H1 (cell line): ENCODE data around the gene FBXO28. TPM values are rescaled to one million over a fixed set of nuclear protein-coding genes. Genes with fewer than 3 reads are reported as not detected.

Experiments used
- CTCF ChIA-PET: fragments of 300-600 bp; sonication (Branson Sonifier 250); formaldehyde crosslinking; loops from one replicate; lab custom pipeline; 2021; ENCODE audit not compliant: partially characterized antibody; lab: Charles Lee
- POLR2A ChIA-PET: fragments of 300-600 bp; sonication (Branson Sonifier 250); formaldehyde crosslinking; loops from one replicate; lab custom pipeline; 2021; ENCODE audit warnings: inconsistent platforms; ENCODE audit not compliant: partially characterized antibody; lab: Charles Lee
- DNase-seq, 2 experiments: peaks; one replicate each; pipeline versions ENCODE4 v3.0.0 to v3.0.0-alpha.2; 2010 to 2022; ENCODE audit warnings: low spot score in 2 of 2, low read depth in 1 of 2, mixed read lengths in 1 of 2
- FAIRE-seq: peaks from 2 replicates; lab custom pipeline; 2011; peaks lifted over from hg19 to GRCh38; lab: Jason Lieb, UNC
- H2AFZ ChIP-seq: 2 replicates; pipeline ENCODE4 v1.8.1; 2012; ENCODE audit warnings: low read length, inconsistent platforms
- H2AK5ac ChIP-seq: 2 replicates; pipeline ENCODE4 v1.6.1; 2013; ENCODE audit warnings: low read depth, low read length
- H2BK120ac ChIP-seq: replicated peaks from 2 replicates; pipeline ENCODE3; 2013; ENCODE audit warnings: low read depth, low read length, inconsistent platforms
- H2BK12ac ChIP-seq: 2 replicates; pipeline ENCODE4 v1.6.1; 2013; ENCODE audit warnings: low read depth, low read length
- H2BK15ac ChIP-seq: 2 replicates; pipeline ENCODE4 v1.6.1; 2013; ENCODE audit warnings: low read length
- H2BK20ac ChIP-seq: 2 replicates; pipeline ENCODE4 v1.6.1; 2013; ENCODE audit warnings: low read length
- H2BK5ac ChIP-seq: 2 replicates; pipeline ENCODE4 v1.6.1; 2013; ENCODE audit warnings: low read depth, low read length
- H3K14ac ChIP-seq: 2 replicates; pipeline ENCODE4 v1.6.1; 2013; ENCODE audit warnings: inconsistent platforms; ENCODE audit not compliant: insufficient read length
- H3K18ac ChIP-seq: 2 replicates; pipeline ENCODE4 v1.6.1; 2013; ENCODE audit warnings: low read length; ENCODE audit errors: extremely low read depth
- H3K23ac ChIP-seq: 2 replicates; pipeline ENCODE4 v1.6.1; 2013; ENCODE audit warnings: inconsistent platforms; ENCODE audit not compliant: insufficient read length
- H3K23me2 ChIP-seq: 2 replicates; pipeline ENCODE4 v1.6.1; 2013; ENCODE audit warnings: low read depth, low read length
- H3K27ac ChIP-seq: 2 replicates; pipeline ENCODE4 v1.6.1; 2011; ENCODE audit warnings: low read depth, low read length, inconsistent platforms
- H3K27me3 ChIP-seq, 4 experiments: replicated peaks in 1 of 4; 1 replicate in 1 of 4; 2 replicates in 3 of 4; pipeline versions ENCODE4 v1.6.1 to v1.8.1; 2011 to 2013; ENCODE audit warnings: low read length in 3 of 4, mild to moderate bottlenecking in 3 of 4, inconsistent platforms in 2 of 4, mixed read lengths in 2 of 4, moderate library complexity in 1 of 4; ENCODE audit not compliant: control insufficient read depth in 3 of 4, insufficient read depth in 3 of 4; ENCODE audit errors: extremely low read depth in 1 of 4
- H3K36me3 ChIP-seq, 4 experiments: 2 replicates each; pipeline versions ENCODE4 v1.6.1 to v1.8.1; 2011 to 2013; ENCODE audit warnings: mild to moderate bottlenecking in 4 of 4, low read length in 3 of 4, moderate library complexity in 2 of 4, control low read depth in 1 of 4, inconsistent platforms in 1 of 4; ENCODE audit not compliant: insufficient read depth in 4 of 4, control insufficient read depth in 2 of 4
- H3K4ac ChIP-seq: replicated peaks from 2 replicates; pipeline ENCODE3; 2013; ENCODE audit warnings: low read length, low read depth, mixed read lengths, inconsistent platforms; ENCODE audit not compliant: insufficient read length
- H3K4me1 ChIP-seq, 4 experiments: replicated peaks in 1 of 4; 1 replicate in 1 of 4; 2 replicates in 3 of 4; pipeline versions ENCODE4 v1.6.1 to v1.8.1; 2011 to 2013; ENCODE audit warnings: low read length in 3 of 4, inconsistent platforms in 2 of 4, mixed read lengths in 1 of 4; ENCODE audit not compliant: insufficient read depth in 4 of 4, control insufficient read depth in 3 of 4
- H3K4me2 ChIP-seq, 2 experiments: 2 replicates each; pipeline versions ENCODE4 v1.6.1 to v1.8.1; 2011 to 2013; ENCODE audit warnings: low read depth in 2 of 2, low read length in 2 of 2, control low read depth in 1 of 2, inconsistent platforms in 1 of 2, mild to moderate bottlenecking in 1 of 2; ENCODE audit not compliant: insufficient read depth in 1 of 2
- H3K4me3 ChIP-seq, 4 experiments: fragments of 200-600, 300-600 bp in 1 of 4; sonication (generic), shearing (Covaris generic), sonication (Bioruptor Twin) in 1 of 4; 2 replicates each; pipeline versions ENCODE4 v1.5.1 to v1.8.1; 2011 to 2016; ENCODE audit warnings: low read length in 4 of 4, low read depth in 3 of 4, control low read depth in 2 of 4, inconsistent platforms in 2 of 4, mild to moderate bottlenecking in 2 of 4, mixed read lengths in 1 of 4, moderate library complexity in 1 of 4; ENCODE audit not compliant: insufficient read depth in 2 of 4; ENCODE audit errors: extremely low read depth in 1 of 4
- H3K56ac ChIP-seq: replicated peaks from 2 replicates; pipeline ENCODE3; 2013; ENCODE audit warnings: low read depth, mild to moderate bottlenecking, mixed read lengths, low read length, inconsistent platforms; ENCODE audit not compliant: insufficient read length
- H3K79me1 ChIP-seq: 2 replicates; pipeline ENCODE4 v1.6.1; 2013; ENCODE audit warnings: low read depth, low read length, control low read depth
- H3K79me2 ChIP-seq, 2 experiments: 2 replicates each; pipeline versions ENCODE4 v1.6.1 to v1.8.1; 2012 to 2013; ENCODE audit warnings: low read length in 2 of 2, mild to moderate bottlenecking in 2 of 2, inconsistent platforms in 1 of 2; ENCODE audit not compliant: insufficient read depth in 2 of 2, control insufficient read depth in 1 of 2
- H3K9ac ChIP-seq, 4 experiments: replicated peaks in 1 of 4; 1 replicate in 1 of 4; 2 replicates in 3 of 4; pipeline versions ENCODE4 v1.6.1 to v1.8.1; 2011 to 2013; ENCODE audit warnings: low read depth in 3 of 4, low read length in 3 of 4, control low read depth in 2 of 4, mild to moderate bottlenecking in 2 of 4, moderate library complexity in 2 of 4, inconsistent platforms in 1 of 4; ENCODE audit errors: extremely low read depth in 1 of 4
- H3K9me3 ChIP-seq, 2 experiments: 2 replicates each; pipeline versions ENCODE4 v1.6.1 to v1.8.1; 2012 to 2013; ENCODE audit warnings: mild to moderate bottlenecking in 2 of 2, moderate library complexity in 2 of 2, control low read depth in 1 of 2, inconsistent platforms in 1 of 2, low read depth in 1 of 2, low read length in 1 of 2, mixed read lengths in 1 of 2; ENCODE audit not compliant: insufficient read depth in 2 of 2
- H4K20me1 ChIP-seq, 2 experiments: replicated peaks in 1 of 2; 2 replicates each; pipeline versions ENCODE3 to v1.8.1; 2011 to 2013; ENCODE audit warnings: inconsistent platforms in 2 of 2, low read length in 2 of 2, mild to moderate bottlenecking in 1 of 2; ENCODE audit not compliant: insufficient read depth in 2 of 2, control insufficient read depth in 1 of 2
- H4K5ac ChIP-seq: 2 replicates; pipeline ENCODE4 v1.6.1; 2013; ENCODE audit warnings: low read length, low read depth, mixed read lengths, inconsistent platforms; ENCODE audit not compliant: insufficient read length
- H4K8ac ChIP-seq: 2 replicates; pipeline ENCODE4 v1.8.0; 2013; ENCODE audit warnings: mild to moderate bottlenecking, moderate library complexity, low read length, inconsistent platforms; ENCODE audit not compliant: insufficient read depth; ENCODE audit errors: extremely low read depth
- H4K91ac ChIP-seq: replicated peaks from 2 replicates; pipeline ENCODE3; 2013; ENCODE audit warnings: low read length, mixed read lengths, inconsistent platforms; ENCODE audit not compliant: insufficient read length
- ATF2 ChIP-seq: IDR thresholded peaks from 2 replicates; pipeline ENCODE4 v1.6.1; 2012; ENCODE audit warnings: low read length, inconsistent platforms
- BACH1 ChIP-seq: IDR thresholded peaks from 2 replicates; pipeline ENCODE4 v1.6.1; 2012; ENCODE audit warnings: low read length, improper control_type of control experiment
- CTCF ChIP-seq, 3 experiments: IDR thresholded peaks; 1 replicate in 2 of 3; 2 replicates in 1 of 3; pipeline versions ENCODE4 v1.5.1 to v1.6.1; 2011; ENCODE audit warnings: low read length in 3 of 3, mild to moderate bottlenecking in 3 of 3, inconsistent platforms in 2 of 3, low read depth in 1 of 3, moderate library complexity in 1 of 3; ENCODE audit not compliant: insufficient read depth in 1 of 3; ENCODE audit errors: control extremely low read depth in 1 of 3
- SIN3A ChIP-seq, 2 experiments: IDR thresholded peaks in 1 of 2; conservative IDR thresholded peaks in 1 of 2; 2 replicates each; pipeline ENCODE4 v1.6.1; 2011 to 2012; ENCODE audit warnings: low read length in 2 of 2, improper control_type of control experiment in 1 of 2, low read depth in 1 of 2, mild to moderate bottlenecking in 1 of 2
- SP4 ChIP-seq: IDR thresholded peaks from 2 replicates; pipeline ENCODE4 v1.6.1; 2012; ENCODE audit warnings: low read length, inconsistent platforms
- SRF ChIP-seq: IDR thresholded peaks from 2 replicates; pipeline ENCODE4 v1.6.1; 2011; ENCODE audit warnings: mild to moderate bottlenecking, low read depth, low read length, moderate library complexity
- USF2 ChIP-seq: IDR thresholded peaks from 2 replicates; pipeline ENCODE4 v1.6.1; 2011; ENCODE audit warnings: low read length, improper control_type of control experiment
- WGBS, 2 experiments: shearing (Covaris generic) in 1 of 2; methylation state at CpG; one replicate each; pipeline versions ENCODE4 v1.1.6 to v1.1.7; 2013 to 2015; ENCODE audit warnings: low lambda C conversion rate in 2 of 2, mixed read lengths in 2 of 2, inconsistent platforms in 1 of 2, low coverage in 1 of 2, missing lambda C conversion rate in 1 of 2; ENCODE audit not compliant: insufficient replicate concordance in 2 of 2, insufficient coverage in 1 of 2, insufficient read length in 1 of 2; ENCODE audit errors: extremely low coverage in 1 of 2, missing lambda C conversion rate in 1 of 2; 5-methylcytosine and 5-hydroxymethylcytosine counted together
- polyA plus RNA-seq, 7 experiments: library from polyadenylated mRNA; depleted of rRNA in 3 of 7; stranded (reverse) in 5 of 7; unstranded in 2 of 7; fragments of >200 nt in 5 of 7; fragments of 200-250 nt in 2 of 7; gene quantifications; 1 replicate in 5 of 7; 2 replicates in 1 of 7; 4 replicates in 1 of 7; pipeline versions ENCODE4 v1.2.1 to v1.2.3, GENCODE V29; 2011 to 2013; ENCODE audit warnings: missing spikeins in 2 of 7, mixed read lengths in 2 of 7
- total RNA-seq: library from RNA; stranded (reverse); fragmentation: NEBNext Ultra II Directional; extraction: Animal tissue kit (Norgen Biotek cat#: 25700); gene quantifications from 2 replicates; pipeline ENCODE4 v1.2.1, GENCODE V29; 2021

FBXO28 gene
- total and polyA plus RNA-seq, 2 of the 8 experiments (the other 6 are each of a cell fraction or from before 2014, with no cell fraction given) = 10.3 to 42.5 TPM

GRCh38 chr1:224193319-224193966 is 79.5 kb downstream of the FBXO28 start:
- ChIA-PET CTCF (interaction anchor here (0.6 to 1.6 kb wide), 6 partner anchors 10 to 768 kb away, joined by 3 to 8 read pairs (median 4); no protein-coding TSS in a partner anchor), POLR2A (interaction anchor here (0.6 kb wide), 2 partner anchors 9 to 10 kb away, joined by 3 read pairs; no protein-coding TSS in a partner anchor)
- Histone ChIP-seq H4K91ac (no peak overlapping the region), H2BK15ac (no peak overlapping the region), H3K9me3 (no peaks in the 10 kb centered on the region), H3K79me1 (no peaks in the 10 kb centered on the region), H4K20me1 (no peaks in the 10 kb centered on the region), H3K14ac (no peak overlapping the region), H4K8ac (no peak overlapping the region), H2BK5ac (no peak overlapping the region), H3K56ac (no peak overlapping the region), H2BK20ac (no peak overlapping the region), H2AFZ (no peak overlapping the region), H3K4me3 (no peak overlapping the region), H3K23ac (no peak overlapping the region), H3K27ac (no peak overlapping the region), H3K79me2 (peaks cover 0 to 21% of the 10 kb centered on the region in 2 experiments; a peak in 2 of 4 replicates), H3K18ac (no peak overlapping the region), H3K4ac (no peak overlapping the region), H3K23me2 (no peaks in the 10 kb centered on the region), H2BK120ac (no peak overlapping the region), H3K9ac (no peak overlapping the region), H3K36me3 (peaks cover 2 to 32% (median 14%) of the 10 kb centered on the region in 4 experiments; a peak in 5 of 8 replicates), H2BK12ac (no peak overlapping the region), H3K4me2 (no peak overlapping the region), H3K4me1 (peaks cover 0 to 3% (median 0%) of the 10 kb centered on the region in 4 experiments; a peak in 1 of 7 replicates), H4K5ac (no peak overlapping the region), H3K27me3 (no peaks in the 10 kb centered on the region), H2AK5ac (no peak overlapping the region)
- DNase-seq (no peak), FAIRE-seq (no peak)
- 93% methylated on average over 7 of the region's 8 CpGs; no CpG with 5 or more reads in 1 of the 2 experiments for WGBS, 2 experiments
- TF ChIP-seq SRF (no peak), SIN3A (conservative IDR thresholded peaks at IDR 0.05 in 1 of 2, IDR thresholded peaks at IDR 0.05 in 1 of 2; ENCODE audit: low read depth in 1 of 2, low read length in 2 of 2) (no peak), CTCF (IDR thresholded peaks at IDR 0.05; ENCODE audit: control extremely low read depth in 1 of 3, insufficient read depth in 1 of 3, low read depth in 1 of 3, low read length in 3 of 3) (no peak), ATF2 (no peak), USF2 (no peak), SP4 (no peak), BACH1 (no peak)
